PC-3 (cell line): Measurements from ENCODE around the gene GTF2F2. TPM values are rescaled to one million over a fixed set of nuclear protein-coding genes. Genes with fewer than 3 reads are reported as not detected.
A peak's percentile ranks its signal among the peaks of the same experiment; 100 is the strongest.

Source experiments
- ATAC-seq: fragments of 200-7000 bp; cut with Tn5 transposase; 2 replicates; pipeline ENCODE4 v1.9.1; 2020; ENCODE audit warnings: mild to moderate bottlenecking, moderate library complexity
- Bru-seq: library from RNA; stranded (reverse); fragments of 400-500 nt; gene quantifications from one replicate; lab custom pipeline; 2021; lab: Mats Ljungman, UMichigan
- BruChase-seq, 2 experiments: library from RNA; stranded (reverse); fragments of 400-500 nt; gene quantifications; one replicate each; lab custom pipeline; 2021; lab: Mats Ljungman, UMichigan
- BruUV-seq: library from RNA; stranded (reverse); fragments of 400-500 nt; replicated peaks from 2 replicates; lab custom pipeline; 2021; lab: Mats Ljungman, UMichigan
- CTCF ChIA-PET: fragments of 300-600 bp; sonication (Branson Sonifier 250); formaldehyde crosslinking; loops from one replicate; lab custom pipeline; 2022; ENCODE audit warnings: antibody characterized with exemption; lab: Charles Lee
- POLR2A ChIA-PET: fragments of 300-600 bp; sonication (Branson Sonifier 250); formaldehyde crosslinking; loops from one replicate; lab custom pipeline; 2022; ENCODE audit warnings: antibody characterized with exemption; ENCODE audit not compliant: unreplicated experiment; lab: Charles Lee
- DNase-seq: peaks from one replicate; pipeline ENCODE4 v3.0.0-alpha.2; 2015
- H2AFZ ChIP-seq: fragments of 300-600 bp; sonication (generic); 2 replicates; pipeline ENCODE4 v1.6.0; 2016; ENCODE audit warnings: antibody characterized with exemption, low read length
- H3F3A ChIP-seq: fragments of 300-600 bp; sonication (generic); one replicate; pipeline ENCODE4 v1.6.0; 2017; ENCODE audit warnings: antibody characterized with exemption, low read length, control low read depth, mild to moderate bottlenecking; ENCODE audit not compliant: unreplicated experiment
- H3K27ac ChIP-seq: fragments of 300-600 bp; sonication (generic); 2 replicates; pipeline ENCODE4 v1.5.1; 2016; ENCODE audit warnings: mild to moderate bottlenecking, low read length
- H3K27me3 ChIP-seq: fragments of 300-600 bp; sonication (generic); 2 replicates; pipeline ENCODE4 v1.6.1; 2016; ENCODE audit warnings: low read length, mixed read lengths
- H3K36me3 ChIP-seq: fragments of 300-600 bp; sonication (generic); 2 replicates; pipeline ENCODE4 v1.6.1; 2016; ENCODE audit warnings: low read depth, mixed run types, low read length, mixed read lengths
- H3K4me1 ChIP-seq: fragments of 300-600 bp; sonication (generic); 2 replicates; pipeline ENCODE4 v1.5.1; 2016; ENCODE audit warnings: low read length; ENCODE audit not compliant: insufficient read depth
- H3K4me2 ChIP-seq: fragments of 300-600 bp; sonication (generic); 2 replicates; pipeline ENCODE4 v1.6.0; 2016; ENCODE audit warnings: low read length
- H3K4me3 ChIP-seq: fragments of 300-600 bp; sonication (generic); 2 replicates; pipeline ENCODE4 v1.5.1; 2016; ENCODE audit warnings: mild to moderate bottlenecking, low read length, mixed read lengths
- H3K79me2 ChIP-seq: fragments of 300-600 bp; sonication (generic); 2 replicates; pipeline ENCODE4 v1.6.1; 2017; ENCODE audit warnings: low read length, mixed read lengths
- H3K9ac ChIP-seq: fragments of 300-600 bp; sonication (generic); 2 replicates; pipeline ENCODE4 v1.6.0; 2016; ENCODE audit warnings: mild to moderate bottlenecking, low read length
- H3K9me2 ChIP-seq: fragments of 300-600 bp; sonication (generic); replicated peaks from 2 replicates; pipeline ENCODE4 v1.6.1; 2016; ENCODE audit warnings: mixed run types, low read length, mixed read lengths
- H3K9me3 ChIP-seq: fragments of 300-600 bp; sonication (generic); 2 replicates; pipeline ENCODE4 v1.6.1; 2016; ENCODE audit warnings: low read length, mixed read lengths
- H4K20me1 ChIP-seq: fragments of 300-600 bp; sonication (generic); 2 replicates; pipeline ENCODE4 v1.6.1; 2016; ENCODE audit warnings: low read length, mixed read lengths
- CTCF ChIP-seq: fragments of 300-600 bp; sonication (generic); conservative IDR thresholded peaks from 2 replicates; pipeline ENCODE4 v1.5.1; 2017; ENCODE audit warnings: antibody characterized with exemption, low read depth, mild to moderate bottlenecking, low read length
- EZH2 ChIP-seq: fragments of 300-600 bp; sonication (generic); IDR thresholded peaks from one replicate; pipeline ENCODE4 v1.6.1; 2017; ENCODE audit warnings: antibody characterized with exemption, mild to moderate bottlenecking, low read length; ENCODE audit not compliant: unreplicated experiment
- EZH2phosphoT487 ChIP-seq: fragments of 300-600 bp; sonication (generic); IDR thresholded peaks from 2 replicates; pipeline ENCODE4 v1.6.1; 2018; ENCODE audit warnings: mild to moderate bottlenecking, antibody characterized with exemption, low read length, borderline replicate concordance
- intact Hi-C: fragments of 100-400 bp; cut with micrococcal nuclease; formaldehyde crosslinking; loops from 2 replicates; pipeline ENCODE4 v1.9.0; 2023
- long read RNA-seq: library from polyadenylated mRNA; unstranded; transcript quantifications from one replicate; pipeline ENCODE4 v2.0.0, GENCODE V29; 2021; ENCODE audit not compliant: unreplicated experiment
- total RNA-seq: library from RNA; depleted of rRNA; stranded (reverse); fragments of >200 nt; gene quantifications from 2 replicates; pipeline ENCODE4 v1.2.3, GENCODE V29; 2014; rRNA removed

GTF2F2 gene
- total RNA-seq: 24.8 and 28.3 TPM in 2 replicates
- percentile 86 among the genes with signal in this experiment for Bru-seq, nascent RNA
- BruChase-seq, experiment 1, labeled RNA remaining after a 6-hour chase: percentile 68 among the genes with signal in this experiment
- BruChase-seq, experiment 2, labeled RNA remaining after a 2-hour chase: percentile 69 among the genes with signal in this experiment
- long read RNA-seq, transcript GTF2F2-201 (8 exons, 2,239 nt): major isoform, 39 of 64 reads
- long read RNA-seq, partial matches to known transcripts: 12 of 64 reads
- long read RNA-seq, other reads (novel, unspliced or antisense): 13 of 64 reads

DNA sequence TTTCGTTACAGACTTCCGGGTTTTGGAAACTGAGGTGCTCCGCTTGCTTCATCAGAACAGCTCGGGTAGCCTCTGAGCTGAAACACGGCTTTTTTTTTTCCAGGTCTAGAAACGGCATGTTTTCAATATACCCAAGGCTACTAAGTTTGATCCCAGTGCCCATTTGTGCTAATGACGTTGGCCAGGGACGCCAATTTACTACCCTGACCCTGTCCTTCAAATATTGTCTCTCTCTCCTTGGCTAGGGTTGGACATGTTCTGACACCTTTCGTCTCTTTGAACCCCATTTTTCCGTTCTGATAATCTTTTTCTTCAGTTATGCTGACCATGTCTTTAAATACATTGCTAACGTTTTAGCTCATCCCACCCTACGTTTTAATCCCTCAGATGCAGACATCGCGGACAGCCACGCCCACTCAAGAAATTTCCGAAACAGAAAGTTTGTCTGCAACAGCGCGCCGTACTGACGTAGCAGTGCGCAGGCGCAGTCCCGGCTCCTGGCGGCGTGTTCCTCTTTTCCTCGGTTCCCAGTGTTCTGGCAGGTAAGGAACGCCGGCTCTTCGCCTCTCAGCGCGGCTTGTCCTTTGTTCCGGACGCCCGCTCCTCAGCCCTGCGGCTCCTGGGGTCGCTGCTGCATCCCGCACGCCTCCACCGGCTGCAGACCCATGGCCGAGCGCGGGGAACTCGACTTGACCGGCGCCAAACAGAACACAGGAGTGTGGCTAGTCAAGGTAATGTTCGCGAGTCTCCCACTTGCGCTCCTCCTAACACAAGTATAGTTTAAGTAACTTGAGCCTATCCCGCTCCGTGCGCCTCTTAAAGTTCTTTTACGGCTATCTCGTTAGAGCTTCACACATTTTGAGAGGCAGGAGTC is at the start of gene GTF2F2:
GTF2F2 (plus strand) TSS at position 520 of the 874 bp plus-strand sequence; CDS start at position 666, 146 bp downstream.
- H3K9ac ChIP-seq: peak within 1 kb of the TSS; percentile 98
- intact Hi-C loops: loop anchor here (1.0 to 2.0 kb wide), 4 partner anchors 37 to 161 kb away; no protein-coding TSS in a partner anchor
- H3K36me3 ChIP-seq: no peaks in the 10 kb centered on the region
- H3K79me2 ChIP-seq: peaks cover 49% of the 10 kb centered on the region
- ChIA-PET POLR2A (no interaction called here), CTCF (interaction anchor here (0.7 to 1.4 kb wide), 2 partner anchors 42 to 636 kb away, joined by 3 to 5 read pairs; no protein-coding TSS in a partner anchor)
- H3K27me3 ChIP-seq: no peaks in the 10 kb centered on the region
- ATAC-seq (peak; percentile 86), DNase-seq (peak; percentile 84)
- no peaks in the 10 kb centered on the region for H3K9me2 ChIP-seq
- peak within 1 kb of the TSS; percentile 98 for H2AFZ ChIP-seq
- H3K4me2 ChIP-seq: peak within 1 kb of the TSS; percentile 89
- H3F3A ChIP-seq: no peaks in the 10 kb centered on the region
- H3K4me1 ChIP-seq: peaks cover 13% of the 10 kb centered on the region
- H3K4me3 ChIP-seq: peak within 1 kb of the TSS; percentile 99
- no peaks in the 10 kb centered on the region for H3K9me3 ChIP-seq
- H3K27ac ChIP-seq: peak within 1 kb of the TSS; percentile 83
- TSS peak; percentile 94 for BruUV-seq
- TF ChIP-seq CTCF: no peak
- no peak for TF ChIP-seq EZH2phosphoT487
- TF ChIP-seq EZH2: no peak
- H4K20me1 ChIP-seq: peaks cover 18% of the 10 kb centered on the region

DNA sequence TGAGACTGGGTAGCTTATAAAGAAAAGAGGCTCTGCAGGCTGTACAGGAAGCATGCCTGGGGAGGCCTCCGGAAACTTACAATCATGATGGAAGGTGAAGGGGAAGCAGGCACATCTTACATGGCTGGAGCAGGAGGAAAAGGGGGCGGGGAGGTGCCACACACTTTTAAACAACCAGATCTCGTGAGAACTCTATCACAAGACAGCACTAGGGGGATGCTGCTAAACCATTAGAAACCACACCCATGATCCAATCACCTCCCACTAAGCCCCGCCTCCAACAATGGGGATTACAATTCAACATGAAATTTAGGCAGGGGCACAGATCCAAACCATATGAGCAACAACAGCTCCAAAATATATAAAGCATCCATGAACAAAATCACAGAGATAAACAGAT is 46.5 kb upstream of the GTF2F2 start:
- no TSS peak for BruUV-seq
- Histone ChIP-seq H3K36me3 (no peaks in the 10 kb centered on the region), H3K4me3 (no peak overlapping the region), H3K27ac (no peak overlapping the region), H3K9me3 (no peaks in the 10 kb centered on the region), H3K9me2 (no peaks in the 10 kb centered on the region), H3K4me1 (no peaks in the 10 kb centered on the region), H3K9ac (no peak overlapping the region), H3K79me2 (no peaks in the 10 kb centered on the region), H3F3A (no peaks in the 10 kb centered on the region), H3K4me2 (no peak overlapping the region), H3K27me3 (no peaks in the 10 kb centered on the region), H2AFZ (no peak overlapping the region), H4K20me1 (no peaks in the 10 kb centered on the region)
- ChIA-PET CTCF (no interaction called here), POLR2A (no interaction called here)
- no peak for DNase-seq
- no peak for ATAC-seq
- intact Hi-C loops: no loop called here
- TF ChIP-seq EZH2: no peak
- TF ChIP-seq EZH2phosphoT487: no peak
- no peak for TF ChIP-seq CTCF
